ENCODE results near the gene EML6.

DNA sequence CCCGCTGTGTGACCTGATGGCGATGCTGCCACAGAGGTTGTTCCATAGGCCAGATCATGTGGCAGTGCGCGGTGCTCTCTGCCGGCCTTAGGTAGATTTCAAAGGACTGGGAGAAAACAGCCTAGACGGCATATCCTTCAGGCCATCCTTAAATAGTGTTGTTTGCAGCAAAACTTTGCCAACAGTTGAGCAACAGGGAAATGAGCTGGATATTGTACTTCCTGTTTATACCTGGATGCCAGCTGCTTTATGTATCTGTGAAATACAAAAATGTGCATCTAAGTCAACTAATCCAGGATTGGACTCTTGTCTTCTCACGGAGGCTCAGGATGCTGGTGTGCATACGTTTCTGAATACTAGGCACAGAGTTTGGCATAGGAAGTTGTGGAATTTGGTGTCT lies 107.1 kb downstream of the EML6 start:
- no peak for TF ChIP-seq NR2C2 (CRISPR knock-in tag; IDR thresholded peaks at IDR 0.05; ENCODE audit: borderline replicate concordance)
- no peak for TF ChIP-seq ZKSCAN1 (IDR thresholded peaks at IDR 0.05; ENCODE audit: low read length)
- TF ChIP-seq, protein P1, sequence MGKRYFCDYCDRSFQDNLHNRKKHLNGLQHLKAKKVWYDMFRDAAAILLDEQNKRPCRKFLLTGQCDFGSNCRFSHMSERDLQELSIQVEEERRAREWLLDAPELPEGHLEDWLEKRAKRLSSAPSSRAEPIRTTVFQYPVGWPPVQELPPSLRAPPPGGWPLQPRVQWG (CRISPR knock-in tag; IDR thresholded peaks at IDR 0.05; ENCODE audit: borderline replicate concordance, low read depth): no peak
- TF ChIP-seq, protein P2, sequence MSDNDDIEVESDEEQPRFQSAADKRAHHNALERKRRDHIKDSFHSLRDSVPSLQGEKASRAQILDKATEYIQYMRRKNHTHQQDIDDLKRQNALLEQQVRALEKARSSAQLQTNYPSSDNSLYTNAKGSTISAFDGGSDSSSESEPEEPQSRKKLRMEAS (IDR thresholded peaks at IDR 0.05): no peak
- TF ChIP-seq POLR2AphosphoS5 (IDR thresholded peaks at IDR 0.05; ENCODE audit: low read depth, low read length): no peak
- no peak for TF ChIP-seq ELF4 (CRISPR knock-in tag; IDR thresholded peaks at IDR 0.05; ENCODE audit: borderline replicate concordance)
